Adrenal gland (tissue), 5 donors: Measurements from ENCODE around the gene ATP11B.

Experiments used
- CTCF ChIP-seq, 6 experiments: fragments of 450-650 bp in 4 of 6; fragments of 200-600 bp in 2 of 6; sonication (generic) in 1 of 6; IDR thresholded peaks; 1 replicate in 5 of 6; 2 replicates in 1 of 6; pipeline versions ENCODE4 v1.5.1 to v1.8.0; 2016 to 2021; ENCODE audit warnings: antibody characterized with exemption in 6 of 6, mild to moderate bottlenecking in 2 of 6, moderate library complexity in 1 of 6
- POLR2A ChIP-seq, 2 donors: fragments of 450-650 bp; IDR thresholded peaks; one replicate each; pipeline ENCODE4 v1.6.1; 2017; ENCODE audit warnings: antibody characterized with exemption in 2 of 2, mild to moderate bottlenecking in 2 of 2, moderate library complexity in 1 of 2
- donor health status: DM: no; HTN: no; CAD: no.

GRCh38 chr3:182800508-182800907, 7.2 kb downstream of the ATP11B start:
- TF ChIP-seq CTCF (IDR thresholded peaks at IDR 0.05) (no peak), POLR2A (IDR thresholded peaks at IDR 0.05) (no peak)
